ENCODE data around the gene RPS26.

RPS26 gene

GRCh38 chr12:56020423-56021184 is 21.1 kb upstream of the RPS26 start, which contains the start of gene IKZF4:
Gene IKZF4, plus strand, starts transcription at chr12:56021043. Its CDS starts 451 bp downstream, at chr12:56021494.
- POLR2A ChIA-PET (ENCODE audit: low non-redundant PET) = no interaction called here
- CTCF ChIA-PET = interaction anchor here (0.6 kb wide), 1 partner anchor 9 kb away, joined by 4 read pairs; no protein-coding TSS in a partner anchor
- no peak for DNase-seq (ENCODE audit: low spot score)
- TF ChIP-seq CTCF (conservative IDR thresholded peaks at IDR 0.05; ENCODE audit: low read depth) = no peak
- no peak within 1 kb of the TSS; the same call in 1 of the 2 replicates for H3K27ac ChIP-seq

GRCh38 chr12:56021889-56022497 is 19.7 kb upstream of the RPS26 start:
- ChIA-PET POLR2A (ENCODE audit: low non-redundant PET) (no interaction called here), CTCF (no interaction called here)
- no peak overlapping the region for H3K27ac ChIP-seq
- no peak for TF ChIP-seq CTCF (conservative IDR thresholded peaks at IDR 0.05; ENCODE audit: low read depth)
- DNase-seq (ENCODE audit: low spot score) = no peak

GRCh38 chr12:56028511-56029165 is 13.1 kb upstream of the RPS26 start:
- ChIA-PET POLR2A (ENCODE audit: low non-redundant PET) (interaction anchor here (0.7 kb wide), 1 partner anchor 33 kb away, joined by 3 read pairs; no protein-coding TSS in a partner anchor), CTCF (interaction anchor here (0.8 to 1.3 kb wide), 4 partner anchors 13 to 36 kb away, joined by 3 to 5 read pairs (median 4); no protein-coding TSS in a partner anchor)
- TF ChIP-seq CTCF (conservative IDR thresholded peaks at IDR 0.05; ENCODE audit: low read depth) = no peak
- H3K27ac ChIP-seq = peak overlapping the region; percentile 69
- no peak for DNase-seq (ENCODE audit: low spot score)

GRCh38 chr12:56029166-56029519 is 12.6 kb upstream of the RPS26 start:
- ChIA-PET CTCF (interaction anchor here (0.8 to 1.3 kb wide), 5 partner anchors 9 to 36 kb away, joined by 3 to 5 read pairs (median 4); no protein-coding TSS in a partner anchor), POLR2A (ENCODE audit: low non-redundant PET) (interaction anchor here (0.7 kb wide), 1 partner anchor 33 kb away, joined by 3 read pairs; no protein-coding TSS in a partner anchor)
- DNase-seq (ENCODE audit: low spot score) = no peak
- H3K27ac ChIP-seq = peak overlapping the region; percentile 69
- no peak for TF ChIP-seq CTCF (conservative IDR thresholded peaks at IDR 0.05; ENCODE audit: low read depth)

- CTCF ChIA-PET = interaction anchor here (0.6 to 1.3 kb wide), 5 partner anchors 10 to 167 kb away, joined by 3 to 5 read pairs (median 4); no protein-coding TSS in a partner anchor
- POLR2A ChIA-PET (ENCODE audit: low non-redundant PET) = interaction anchor here (0.6 kb wide), 1 partner anchor 32 kb away, joined by 5 read pairs; no protein-coding TSS in a partner anchor
- TF ChIP-seq CTCF (conservative IDR thresholded peaks at IDR 0.05; ENCODE audit: low read depth) = peak; percentile 67
- DNase-seq (ENCODE audit: low spot score) = peak; percentile 57
- no peak overlapping the region for H3K27ac ChIP-seq
Observed at GRCh38 chr12:56029666-56030293, 11.9 kb upstream of the RPS26 start.

- DNase-seq (ENCODE audit: low spot score) = no peak
- ChIA-PET CTCF (no interaction called here), POLR2A (ENCODE audit: low non-redundant PET) (no interaction called here)
- TF ChIP-seq CTCF (conservative IDR thresholded peaks at IDR 0.05; ENCODE audit: low read depth) = no peak
- no peak overlapping the region for H3K27ac ChIP-seq
Observed at GRCh38 chr12:56031987-56032386, 9.7 kb upstream of the RPS26 start.

All from RWPE1 (cell line).